Cardiac ventricle fibroblast (primary cell): Measurements from ENCODE around the gene COL12A1. TPM values are rescaled to one million over a fixed set of nuclear protein-coding genes. Genes with fewer than 3 reads are reported as not detected.

Source experiments
- total RNA-seq: library from RNA; depleted of rRNA; stranded (reverse); fragments of >200 nt; gene quantifications from 2 replicates; pipeline ENCODE4 v1.2.3, GENCODE V29; 2015

Gene COL12A1
- total RNA-seq: 118 and 138 TPM in 2 replicates

DNA sequence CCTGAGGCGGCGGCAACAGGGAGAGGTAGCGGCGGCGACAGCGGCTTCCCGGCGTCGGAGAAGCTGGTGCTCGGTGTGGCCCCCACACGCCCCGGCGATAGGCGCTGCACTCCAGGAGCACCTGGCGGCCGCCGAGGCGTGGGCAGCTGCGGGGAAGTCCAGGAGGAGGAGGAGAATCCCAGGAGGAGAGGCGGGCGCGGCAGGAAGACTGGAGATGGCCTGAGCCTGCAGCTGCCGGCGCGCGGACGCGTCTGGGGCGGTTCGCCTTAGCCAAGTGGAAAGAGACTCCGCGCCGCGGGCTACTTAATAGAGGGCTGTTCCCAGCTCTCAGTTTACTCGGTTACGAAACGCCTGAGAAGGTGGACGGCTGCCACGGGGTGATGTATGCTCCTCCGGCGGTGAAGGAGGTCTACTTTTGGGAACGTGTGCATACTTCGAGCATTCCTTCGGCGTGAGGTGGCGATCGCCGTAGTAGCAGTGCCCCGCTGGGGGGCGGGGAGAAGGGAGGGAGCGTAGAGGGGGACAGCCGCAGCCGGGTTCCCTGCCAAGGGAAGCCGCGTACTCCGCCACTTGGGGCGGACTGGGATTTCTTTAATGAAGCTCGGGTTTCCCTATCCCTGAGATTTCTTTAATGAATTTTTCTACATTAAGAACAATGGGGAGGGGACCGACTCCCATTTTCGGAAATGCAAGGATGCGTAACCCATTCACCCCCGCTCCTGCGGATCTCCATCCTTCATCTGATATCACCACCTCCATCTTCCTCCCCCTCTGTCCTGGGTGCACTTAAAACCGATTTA, at the start of gene COL12A1:
TSS of gene COL12A1 (minus strand) at position 278 of the 800 bp plus-strand sequence. CDS start 3,261 bp downstream, outside the sequence.

DNA sequence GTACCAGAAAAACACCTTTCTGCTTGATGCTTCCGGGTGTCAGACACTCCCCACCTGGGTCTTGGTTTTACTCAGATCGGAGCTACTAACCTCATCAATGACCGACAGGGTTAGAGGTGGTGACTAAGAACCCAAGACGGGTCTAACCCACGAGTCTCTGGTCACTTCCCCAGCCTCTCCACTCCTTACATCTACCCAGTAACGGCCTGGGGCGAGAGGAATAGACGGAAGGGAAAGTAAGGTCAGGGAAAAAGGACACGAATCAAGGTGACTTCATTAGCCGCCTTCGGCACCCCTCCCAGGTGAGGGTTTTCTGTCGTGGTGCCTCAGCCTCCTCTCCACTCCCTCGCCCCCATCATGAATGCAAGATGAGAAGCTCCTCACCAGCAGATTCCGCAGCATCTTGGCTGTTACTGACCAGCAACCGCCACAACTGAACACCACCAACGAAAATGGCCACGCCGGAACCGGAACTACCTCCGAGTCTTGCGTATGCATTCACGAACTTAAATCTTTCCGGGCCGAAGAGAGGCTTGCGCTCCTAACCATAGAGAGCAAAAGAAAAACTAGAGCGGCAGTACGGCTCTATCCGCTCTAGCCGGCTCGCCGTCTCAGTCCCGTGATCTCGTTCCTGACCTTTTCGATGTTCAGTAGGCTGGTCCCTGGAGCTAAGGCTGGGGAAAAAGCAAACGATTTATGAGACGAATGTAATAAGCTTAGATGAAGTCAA, 37.6 kb upstream of the COL12A1 start, which contains the start of gene COX7A2:
TSS of gene COX7A2 (minus strand) at position 469 of the 730 bp plus-strand sequence. CDS start at position 402, 67 bp downstream.

Other genes starting within 250 kb of the COL12A1 start
- 130 and 157 TPM in 2 replicates for gene COX7A2, start 37.7 kb upstream of the COL12A1 start, total RNA-seq
- 82.9 and 91.3 TPM in 2 replicates for gene TMEM30A, start 78.7 kb upstream of the COL12A1 start, total RNA-seq